ENCODE data around the gene ITGB7. TPM values are rescaled to one million over a fixed set of nuclear protein-coding genes. Genes with fewer than 3 reads are reported as not detected.
A peak's percentile ranks its signal among the peaks of the same experiment; 100 is the strongest.

Gene ITGB7
- polyA plus RNA-seq, 1 of the 3 experiments (the other 2 are of a cell fraction): 0.25 TPM

- H3K79me2 ChIP-seq (ENCODE audit: insufficient read depth): no peaks in the 10 kb centered on the region
- DNase-seq: peak; percentile 56
- no peaks in the 10 kb centered on the region for H3K9me3 ChIP-seq
- no peak for TF ChIP-seq IRF3 (IDR thresholded peaks at IDR 0.05; ENCODE audit: low read depth, low read length)
- TF ChIP-seq GATA2 (CRISPR knock-in tag; IDR thresholded peaks at IDR 0.05): 0 out of 2 replicates have a peak, but pooled peaks have one; percentile 21
- no peaks in the 10 kb centered on the region for H4K20me1 ChIP-seq (ENCODE audit: insufficient read depth)
- 33% methylated on average over 1 of the region's 1 CpG for WGBS (ENCODE audit: low lambda C conversion rate)
- peaks cover 0 to 2% of the 10 kb centered on the region in 2 experiments; a peak in 1 of 4 replicates for H3K4me1 ChIP-seq (ENCODE audit: control insufficient read depth in 1 of 2, insufficient read depth in 2 of 2, low read depth in 1 of 2, low read length in 1 of 2)
- H3K9me2 ChIP-seq: no peaks in the 10 kb centered on the region
- H3K4me2 ChIP-seq: no peak overlapping the region
- peaks cover 4% of the 10 kb centered on the region; the same call in 1 of the 2 replicates for H3K27me3 ChIP-seq (ENCODE audit: insufficient read depth)
- H3K4me3 ChIP-seq (ENCODE audit: low read depth in 2 of 2, low read length in 1 of 2): no peak overlapping the region
- H3K36me3 ChIP-seq (replicated peaks in 1 of 2; ENCODE audit: control insufficient read depth in 1 of 2, insufficient read depth in 2 of 2, low read length in 1 of 2): no peaks in the 10 kb centered on the region
- CTCF ChIA-PET: interaction anchor here (1.1 to 3.8 kb wide), 5 partner anchors 27 to 85 kb away, joined by 3 to 33 read pairs (median 5); no protein-coding TSS in a partner anchor
- no peak overlapping the region for H2AFZ ChIP-seq (ENCODE audit: low read depth)
- POLR2A ChIA-PET: interaction anchor here (1.0 to 1.9 kb wide), 2 partner anchors 10 to 25 kb away, joined by 5 to 8 read pairs; no protein-coding TSS in a partner anchor
- no peak overlapping the region for H3K9ac ChIP-seq
- peak overlapping the region in 1 of 2 experiments; percentile 50; a peak in 1 of 4 replicates for H3K27ac ChIP-seq (ENCODE audit: low read depth in 2 of 2, low read length in 1 of 2)
- no peaks in the 10 kb centered on the region for H3F3A ChIP-seq (replicated peaks; ENCODE audit: insufficient read depth)
Observed at GRCh38 chr12:53244337-53244736, 37.3 kb upstream of the ITGB7 start.

- no peaks in the 10 kb centered on the region for H4K20me1 ChIP-seq (ENCODE audit: insufficient read depth)
- no peak overlapping the region for H3K9ac ChIP-seq
- H3K36me3 ChIP-seq (replicated peaks in 1 of 2; ENCODE audit: control insufficient read depth in 1 of 2, insufficient read depth in 2 of 2, low read length in 1 of 2): no peaks in the 10 kb centered on the region
- H2AFZ ChIP-seq (ENCODE audit: low read depth): no peak overlapping the region
- CTCF ChIA-PET: interaction anchor here (0.8 to 4.3 kb wide), 9 partner anchors 10 to 46 kb away, joined by 3 to 33 read pairs (median 6); a partner anchor contains a TSS
- peaks cover 6% of the 10 kb centered on the region for H3F3A ChIP-seq (replicated peaks; ENCODE audit: insufficient read depth)
- H3K79me2 ChIP-seq (ENCODE audit: insufficient read depth): no peaks in the 10 kb centered on the region
- DNase-seq: no peak
- POLR2A ChIA-PET: interaction anchor here (0.5 to 0.8 kb wide), 2 partner anchors 18 to 31 kb away, joined by 3 to 5 read pairs; no protein-coding TSS in a partner anchor
- H3K9me3 ChIP-seq: no peaks in the 10 kb centered on the region
- H3K9me2 ChIP-seq: no peaks in the 10 kb centered on the region
- peaks cover 4% of the 10 kb centered on the region; the same call in 1 of the 2 replicates for H3K27me3 ChIP-seq (ENCODE audit: insufficient read depth)
- H3K4me2 ChIP-seq: no peak overlapping the region
- no peak overlapping the region for H3K27ac ChIP-seq (ENCODE audit: low read depth in 2 of 2, low read length in 1 of 2)
- no peak overlapping the region for H3K4me3 ChIP-seq (ENCODE audit: low read depth in 2 of 2, low read length in 1 of 2)
- 73% methylated on average over 11 of the region's 11 CpGs for WGBS (ENCODE audit: low lambda C conversion rate)
- TF ChIP-seq GABPA (IDR thresholded peaks at IDR 0.05; ENCODE audit: low read depth) (no peak), TCF12 (IDR thresholded peaks at IDR 0.05) (no peak), GATA2 (CRISPR knock-in tag; IDR thresholded peaks at IDR 0.05) (no peak), JUND (IDR thresholded peaks at IDR 0.05) (no peak), MEF2A (IDR thresholded peaks at IDR 0.05; ENCODE audit: borderline replicate concordance, low read depth) (no peak), RXRA (IDR thresholded peaks at IDR 0.05; ENCODE audit: borderline replicate concordance, low read depth) (no peak), TEAD4 (IDR thresholded peaks at IDR 0.05; ENCODE audit: borderline replicate concordance, insufficient read depth) (no peak), ZBTB33 (IDR thresholded peaks at IDR 0.05; ENCODE audit: borderline replicate concordance, low read depth) (no peak), USF1 (IDR thresholded peaks at IDR 0.05; ENCODE audit: borderline replicate concordance, low read depth) (no peak), NFIC (IDR thresholded peaks at IDR 0.05; ENCODE audit: borderline replicate concordance) (no peak), ELF1 (IDR thresholded peaks at IDR 0.05) (no peak)
- peaks cover 0 to 2% of the 10 kb centered on the region in 2 experiments; a peak in 1 of 4 replicates for H3K4me1 ChIP-seq (ENCODE audit: control insufficient read depth in 1 of 2, insufficient read depth in 2 of 2, low read depth in 1 of 2, low read length in 1 of 2)
Observed at GRCh38 chr12:53241623-53242412, 34.8 kb upstream of the ITGB7 start.
